Measurements from ENCODE around the gene E2F3. TPM values are rescaled to one million over a fixed set of nuclear protein-coding genes. Genes with fewer than 3 reads are reported as not detected.

Gene E2F3
- total and polyA plus RNA-seq, 12 donors = 5.2 to 12.0 (median 7.8) TPM

GRCh38 chr6:20354366-20354765 lies 47.3 kb upstream of the E2F3 start:
- TF ChIP-seq CTCF (IDR thresholded peaks at IDR 0.05) = no peak
- no peak for TF ChIP-seq POLR2A (IDR thresholded peaks at IDR 0.05)
- Histone ChIP-seq H3K4me3 (no peak overlapping the region), H3K9me3 (replicated peaks in 1 of 3) (no peaks in the 10 kb centered on the region), H3K27me3 (no peaks in the 10 kb centered on the region), H3K4me1 (replicated peaks in 1 of 2) (no peaks in the 10 kb centered on the region), H3K36me3 (replicated peaks in 1 of 2) (no peaks in the 10 kb centered on the region), H3K27ac (no peak overlapping the region)
- intact Hi-C loops (cut with DNase I) = no loop called here
- WGBS, 4 donors = 75 to 85% (median 84%) methylated on average over 3 of the region's 3 CpGs
- no peak for DNase-seq

DNA sequence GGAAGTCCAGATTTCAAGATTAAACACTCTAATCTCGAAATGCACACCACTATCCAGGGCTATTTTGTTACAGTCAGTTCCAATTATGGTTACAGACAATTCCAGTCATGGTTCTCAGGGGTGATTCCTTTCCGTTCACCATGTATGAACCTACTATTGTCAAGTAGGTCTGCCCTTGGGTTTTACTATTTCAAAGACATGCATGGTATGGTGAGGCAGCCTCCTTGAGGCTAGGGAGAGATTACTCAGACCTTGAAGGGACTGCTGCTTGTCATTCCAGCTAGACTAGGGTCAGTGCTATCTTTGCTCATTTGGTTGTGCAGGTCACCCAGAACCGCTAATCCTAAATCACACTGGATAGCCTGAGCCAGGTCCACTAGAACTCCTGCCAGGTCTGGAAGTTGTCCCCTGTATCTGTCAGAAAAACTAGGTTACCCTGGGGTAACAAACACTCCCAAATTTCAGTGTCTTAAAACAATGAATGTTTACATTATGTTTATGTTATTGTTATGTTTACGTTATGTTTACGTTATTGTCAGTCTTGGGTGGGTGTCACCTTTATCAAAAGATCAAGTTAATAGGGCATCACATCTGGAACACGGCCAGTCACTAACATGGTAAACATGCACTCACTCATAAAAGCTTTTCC lies 41.1 kb upstream of the E2F3 start:
- no peak for DNase-seq
- H3K9me3 ChIP-seq (replicated peaks in 1 of 3) = no peaks in the 10 kb centered on the region
- H3K36me3 ChIP-seq (replicated peaks in 1 of 2) = no peaks in the 10 kb centered on the region
- no peak overlapping the region for H3K4me3 ChIP-seq
- no peaks in the 10 kb centered on the region for H3K27me3 ChIP-seq
- TF ChIP-seq POLR2A (IDR thresholded peaks at IDR 0.05) = no peak
- TF ChIP-seq CTCF (IDR thresholded peaks at IDR 0.05) = no peak
- WGBS, 4 donors = 78 to 82% (median 82%) methylated on average over 6 of the region's 6 CpGs
- no peak overlapping the region for H3K27ac ChIP-seq
- H3K4me1 ChIP-seq (replicated peaks in 1 of 2) = no peaks in the 10 kb centered on the region
- intact Hi-C loops (cut with DNase I) = no loop called here

- H3K36me3 ChIP-seq (replicated peaks in 1 of 2) = no peaks in the 10 kb centered on the region
- no peaks in the 10 kb centered on the region for H3K9me3 ChIP-seq (replicated peaks in 1 of 3)
- H3K27me3 ChIP-seq = no peaks in the 10 kb centered on the region
- WGBS, 4 donors = 83 to 93% (median 88%) methylated on average over 1 of the region's 1 CpG
- DNase-seq = no peak
- intact Hi-C loops (cut with DNase I) = no loop called here
- no peak overlapping the region for H3K27ac ChIP-seq
- H3K4me3 ChIP-seq = no peak overlapping the region
- TF ChIP-seq CTCF (IDR thresholded peaks at IDR 0.05) (no peak), POLR2A (IDR thresholded peaks at IDR 0.05) (no peak)
- no peaks in the 10 kb centered on the region for H3K4me1 ChIP-seq (replicated peaks in 1 of 2)
Observed at GRCh38 chr6:20362623-20363022, 39.1 kb upstream of the E2F3 start.

- Histone ChIP-seq H3K27ac (no peak overlapping the region), H3K4me3 (no peak overlapping the region), H3K36me3 (replicated peaks in 1 of 2) (no peaks in the 10 kb centered on the region), H3K9me3 (replicated peaks in 1 of 3) (no peaks in the 10 kb centered on the region), H3K4me1 (replicated peaks in 1 of 2) (no peaks in the 10 kb centered on the region), H3K27me3 (no peaks in the 10 kb centered on the region)
- DNase-seq = no peak
- 74 to 100% (median 78%) methylated on average over 1 to 2 of the region's 2 CpGs for WGBS, 4 donors
- intact Hi-C loops (cut with DNase I) = no loop called here
- TF ChIP-seq POLR2A (IDR thresholded peaks at IDR 0.05) (no peak), CTCF (IDR thresholded peaks at IDR 0.05) (no peak)
Observed at GRCh38 chr6:20364327-20364726, 37.4 kb upstream of the E2F3 start.

Data from adrenal gland (tissue), 12 donors.